Measurements from ENCODE around the gene MTCL3.

The MTCL3 gene

DNA sequence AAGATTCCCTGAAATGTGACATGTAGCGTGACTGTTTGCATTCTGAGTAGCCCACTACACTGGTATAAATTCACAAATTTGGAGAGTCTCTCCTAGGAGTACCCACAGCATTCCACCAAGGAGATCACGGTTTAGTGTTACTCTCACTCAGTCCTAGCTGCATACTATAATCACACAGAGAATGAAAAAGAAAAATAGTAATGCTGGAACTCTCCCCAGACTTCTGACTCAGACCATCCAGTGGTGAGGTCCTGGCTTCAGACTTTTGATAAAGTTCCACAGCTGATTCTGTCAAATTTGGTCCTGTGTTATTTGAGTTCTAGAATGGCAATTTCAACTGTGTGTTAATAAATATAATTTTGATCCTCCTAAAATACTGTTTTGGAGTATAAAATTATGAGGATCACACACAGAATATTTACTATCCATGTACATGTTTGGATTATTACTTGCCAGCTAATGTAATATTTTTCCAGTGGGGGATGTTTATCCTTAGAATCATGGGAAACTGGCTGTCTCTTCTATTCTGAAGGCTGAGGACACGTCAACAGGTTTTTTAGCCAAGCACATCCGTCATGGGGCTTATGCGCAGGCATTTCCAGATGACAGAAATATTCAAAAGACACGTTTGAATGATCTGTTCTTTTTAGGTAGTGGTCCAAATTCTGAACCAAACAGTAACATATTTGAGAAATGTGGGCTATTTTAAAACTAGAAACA lies 54.8 kb downstream of the MTCL3 start:
- no peak for DNase-seq
- H3K9me3 Mint-ChIP-seq, result no peaks in the 10 kb centered on the region
- H3K27ac Mint-ChIP-seq, result no peak overlapping the region
- no peaks in the 10 kb centered on the region for H3K4me1 Mint-ChIP-seq (ENCODE audit: low read depth)
- no peaks in the 10 kb centered on the region for H3K36me3 Mint-ChIP-seq (ENCODE audit: low read depth)
- CTCF ChIA-PET, result interaction anchor here (0.6 to 6.5 kb wide), 7 partner anchors 30 to 160 kb away, joined by 3 to 83 read pairs (median 7); no protein-coding TSS in a partner anchor
- no peak overlapping the region for H3K4me3 Mint-ChIP-seq
- intact Hi-C loops (cut with micrococcal nuclease), result loop anchor here (1.0 kb wide), 1 partner anchor 278 kb away; no protein-coding TSS in a partner anchor
- no peaks in the 10 kb centered on the region for H3K27me3 Mint-ChIP-seq (ENCODE audit: low read depth)

DNA sequence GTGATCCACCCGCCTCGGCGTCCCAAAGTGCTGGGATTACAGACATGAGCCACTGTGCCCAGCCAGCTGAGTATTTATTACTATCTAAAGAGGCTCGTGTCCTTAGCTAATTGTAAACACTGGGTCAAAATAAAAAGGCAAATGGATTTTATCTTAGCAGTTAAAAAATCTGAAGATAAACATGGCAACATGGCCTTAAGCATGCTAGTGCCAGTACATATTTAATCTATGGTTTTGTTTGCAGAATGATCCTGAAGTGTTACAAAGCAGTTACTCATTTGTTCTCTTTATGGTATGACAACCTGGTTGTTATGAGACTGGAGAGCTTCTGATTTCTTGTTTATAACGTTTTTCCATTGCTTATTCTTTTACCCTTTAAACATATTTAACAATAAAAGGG lies 56.1 kb downstream of the MTCL3 start:
- H3K27ac Mint-ChIP-seq, result no peak overlapping the region
- CTCF ChIA-PET, result interaction anchor here (1.2 to 6.5 kb wide), 7 partner anchors 54 to 159 kb away, joined by 4 to 83 read pairs (median 7); partner anchors contain the start of gene MTCL3
- H3K4me1 Mint-ChIP-seq (ENCODE audit: low read depth), result no peaks in the 10 kb centered on the region
- H3K27me3 Mint-ChIP-seq (ENCODE audit: low read depth), result no peaks in the 10 kb centered on the region
- no peak overlapping the region for H3K4me3 Mint-ChIP-seq
- H3K9me3 Mint-ChIP-seq, result no peaks in the 10 kb centered on the region
- H3K36me3 Mint-ChIP-seq (ENCODE audit: low read depth), result no peaks in the 10 kb centered on the region
- intact Hi-C loops (cut with micrococcal nuclease), result no loop called here
- no peak for DNase-seq

DNA sequence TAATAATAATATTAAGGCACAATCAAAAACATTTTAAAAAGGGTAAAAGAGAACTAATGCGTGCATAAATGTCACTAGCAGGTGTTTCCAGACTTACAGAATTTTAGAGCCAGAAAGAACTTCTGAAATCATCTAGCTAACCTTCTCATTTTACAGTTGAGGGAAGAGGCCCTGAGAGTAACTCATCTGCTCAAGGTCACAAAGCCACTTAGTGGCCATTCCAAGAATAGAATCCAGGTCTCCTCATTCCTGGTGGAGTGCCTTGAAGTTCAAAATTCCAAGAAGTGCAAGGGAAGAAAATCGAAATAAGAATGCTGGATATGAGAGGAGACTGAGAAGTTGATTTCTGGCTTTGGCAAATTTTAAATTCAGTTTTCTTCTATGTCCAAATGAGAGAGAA lies 56.8 kb downstream of the MTCL3 start:
- Mint-ChIP-seq H3K4me1 (ENCODE audit: low read depth) (no peaks in the 10 kb centered on the region), H3K9me3 (no peaks in the 10 kb centered on the region), H3K36me3 (ENCODE audit: low read depth) (no peaks in the 10 kb centered on the region), H3K4me3 (no peak overlapping the region), H3K27me3 (ENCODE audit: low read depth) (no peaks in the 10 kb centered on the region), H3K27ac (no peak overlapping the region)
- CTCF ChIA-PET, result interaction anchor here (1.2 to 6.5 kb wide), 6 partner anchors 54 to 158 kb away, joined by 4 to 83 read pairs (median 8); partner anchors contain the start of gene MTCL3
- intact Hi-C loops (cut with micrococcal nuclease), result no loop called here
- no peak for DNase-seq

DNA sequence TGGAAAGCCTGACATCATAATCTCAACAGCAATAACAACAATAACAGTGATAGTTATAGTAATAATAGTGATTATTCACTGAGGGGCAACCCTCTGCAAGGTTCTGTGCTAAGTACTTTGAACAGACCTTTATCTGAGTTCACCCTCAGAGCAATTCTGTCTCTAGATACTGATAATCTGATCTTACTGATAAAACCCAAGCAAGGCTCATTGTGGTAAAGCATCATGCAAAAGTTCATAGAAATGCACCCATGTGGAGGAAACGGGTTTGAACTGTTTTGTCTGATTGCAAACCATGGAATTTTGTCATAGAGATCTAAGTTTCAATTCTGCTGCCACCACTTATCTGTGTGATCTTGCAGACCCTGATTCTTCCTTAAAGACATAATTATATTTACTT lies 58.7 kb downstream of the MTCL3 start:
- no peaks in the 10 kb centered on the region for H3K27me3 Mint-ChIP-seq (ENCODE audit: low read depth)
- H3K27ac Mint-ChIP-seq, result no peak overlapping the region
- no peaks in the 10 kb centered on the region for H3K36me3 Mint-ChIP-seq (ENCODE audit: low read depth)
- no peak overlapping the region for H3K4me3 Mint-ChIP-seq
- H3K9me3 Mint-ChIP-seq, result no peaks in the 10 kb centered on the region
- CTCF ChIA-PET, result interaction anchor here (1.9 to 2.2 kb wide), 2 partner anchors 56 to 78 kb away, joined by 10 to 12 read pairs; no protein-coding TSS in a partner anchor
- DNase-seq, result no peak
- intact Hi-C loops (cut with micrococcal nuclease), result no loop called here
- H3K4me1 Mint-ChIP-seq (ENCODE audit: low read depth), result no peaks in the 10 kb centered on the region

DNA sequence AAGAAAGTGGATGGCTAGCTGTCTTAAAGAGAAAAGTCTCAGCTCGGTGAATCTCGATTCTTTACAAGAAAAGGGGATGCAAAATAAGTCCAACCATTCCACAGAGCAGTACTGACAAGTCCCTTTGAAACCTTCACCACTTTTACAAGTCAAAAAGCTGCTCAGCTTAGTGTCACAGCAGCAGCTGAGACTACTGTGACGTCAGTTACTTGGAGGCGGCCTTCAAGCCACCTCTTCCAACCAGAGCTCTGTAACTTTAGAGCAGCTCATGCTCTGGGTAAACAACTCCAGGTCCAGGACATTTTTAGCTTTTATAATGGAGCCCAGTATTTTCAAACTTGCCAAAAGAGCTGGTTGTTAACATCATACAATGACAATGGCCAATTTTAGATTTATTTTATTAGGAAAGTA lies 59.9 kb downstream of the MTCL3 start, which contains the start of gene KIAA0408:
Gene KIAA0408 (minus strand): TSS at position 159 of the 411 bp plus-strand sequence. CDS start 5,408 bp downstream, outside the sequence.
- DNase-seq, result no peak
- CTCF ChIA-PET, result interaction anchor here (0.7 to 2.2 kb wide), 4 partner anchors 11 to 80 kb away, joined by 3 to 12 read pairs (median 6); no protein-coding TSS in a partner anchor
- Mint-ChIP-seq H3K27me3 (ENCODE audit: low read depth) (no peaks in the 10 kb centered on the region), H3K27ac (no peak within 1 kb of the TSS), H3K4me3 (no peak within 1 kb of the TSS), H3K36me3 (ENCODE audit: low read depth) (no peaks in the 10 kb centered on the region), H3K4me1 (ENCODE audit: low read depth) (no peaks in the 10 kb centered on the region), H3K9me3 (no peaks in the 10 kb centered on the region)
- intact Hi-C loops (cut with micrococcal nuclease), result no loop called here

DNA sequence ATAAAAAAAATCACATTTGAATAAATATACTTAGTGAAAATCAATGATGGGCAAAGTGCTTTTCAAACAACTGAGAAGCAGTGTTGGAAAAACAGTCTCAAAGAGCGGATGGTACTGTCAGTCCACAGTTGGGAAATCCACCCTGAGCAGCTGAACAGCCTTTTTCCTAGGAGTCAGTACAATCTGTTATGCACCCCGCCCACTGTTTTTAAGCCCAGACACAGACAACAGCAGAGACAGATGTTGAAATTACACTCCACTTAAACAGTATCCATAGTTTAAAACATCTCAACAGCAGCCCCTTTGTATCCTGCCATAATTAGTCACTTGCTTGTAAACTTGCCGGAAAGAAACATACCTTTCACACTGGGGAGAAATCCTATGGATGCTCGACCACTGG lies 60.3 kb downstream of the MTCL3 start:
- H3K27ac Mint-ChIP-seq, result no peak overlapping the region
- intact Hi-C loops (cut with micrococcal nuclease), result no loop called here
- no peaks in the 10 kb centered on the region for H3K27me3 Mint-ChIP-seq (ENCODE audit: low read depth)
- H3K36me3 Mint-ChIP-seq (ENCODE audit: low read depth), result no peaks in the 10 kb centered on the region
- no peaks in the 10 kb centered on the region for H3K9me3 Mint-ChIP-seq
- no peak for DNase-seq
- no peak overlapping the region for H3K4me3 Mint-ChIP-seq
- CTCF ChIA-PET, result interaction anchor here (0.7 to 2.2 kb wide), 4 partner anchors 11 to 80 kb away, joined by 3 to 12 read pairs (median 6); no protein-coding TSS in a partner anchor
- no peaks in the 10 kb centered on the region for H3K4me1 Mint-ChIP-seq (ENCODE audit: low read depth)

DNA sequence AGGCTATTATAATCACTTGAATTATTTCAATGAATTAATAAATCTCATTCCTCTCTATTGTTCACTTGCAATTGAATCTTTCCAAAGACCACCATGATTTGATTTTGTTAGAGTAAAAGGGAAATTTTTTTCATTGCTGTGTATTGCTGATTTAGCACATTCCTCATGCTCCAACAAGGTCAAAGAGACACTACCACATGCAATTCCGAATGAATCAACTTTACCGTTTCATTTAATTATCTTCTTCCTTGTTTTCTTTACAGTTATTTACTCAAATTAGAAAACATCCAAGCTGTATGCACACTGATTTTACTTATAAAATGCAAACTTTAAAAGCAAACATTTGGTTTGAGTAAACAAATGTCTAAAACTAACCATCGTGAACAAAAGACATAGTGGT lies 60.9 kb downstream of the MTCL3 start:
- CTCF ChIA-PET, result interaction anchor here (0.9 kb wide), 1 partner anchor 80 kb away, joined by 3 read pairs; no protein-coding TSS in a partner anchor
- Mint-ChIP-seq H3K4me3 (no peak overlapping the region), H3K9me3 (no peaks in the 10 kb centered on the region), H3K27ac (no peak overlapping the region), H3K4me1 (ENCODE audit: low read depth) (no peaks in the 10 kb centered on the region), H3K36me3 (ENCODE audit: low read depth) (no peaks in the 10 kb centered on the region), H3K27me3 (ENCODE audit: low read depth) (no peaks in the 10 kb centered on the region)
- no peak for DNase-seq
- intact Hi-C loops (cut with micrococcal nuclease), result no loop called here

DNA sequence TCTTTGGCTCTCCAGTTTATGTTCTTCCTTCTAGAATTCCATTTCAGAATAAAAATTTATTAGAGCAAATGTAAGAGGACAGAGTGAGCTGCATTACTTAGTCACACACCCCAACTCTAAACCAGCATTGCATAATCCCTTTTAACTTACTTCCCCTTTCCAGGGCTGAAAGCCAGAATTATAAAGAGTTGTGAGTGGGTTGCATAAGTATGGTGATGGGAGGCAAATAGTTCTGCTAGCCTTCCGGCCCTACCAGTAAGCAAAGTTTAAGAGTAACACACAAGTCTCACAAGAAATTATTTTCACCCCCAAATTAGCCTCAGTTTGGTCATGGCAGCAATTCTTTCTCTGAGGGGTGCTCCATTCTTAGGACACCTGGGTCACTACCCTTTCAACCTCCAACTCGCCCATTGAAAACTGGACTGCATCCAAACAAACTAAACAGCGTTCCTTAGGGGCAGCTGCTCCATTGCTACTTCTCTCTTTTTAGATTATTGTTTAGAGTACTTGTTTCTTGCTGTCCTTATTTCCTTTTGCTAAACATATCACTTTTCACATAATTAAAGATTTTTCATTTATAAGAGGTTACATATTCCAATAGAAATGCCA lies 61.6 kb downstream of the MTCL3 start:
- no peak overlapping the region for H3K4me3 Mint-ChIP-seq
- CTCF ChIA-PET, result interaction anchor here (0.9 kb wide), 1 partner anchor 81 kb away, joined by 3 read pairs; no protein-coding TSS in a partner anchor
- H3K36me3 Mint-ChIP-seq (ENCODE audit: low read depth), result no peaks in the 10 kb centered on the region
- H3K9me3 Mint-ChIP-seq, result no peaks in the 10 kb centered on the region
- H3K27ac Mint-ChIP-seq, result no peak overlapping the region
- no peak for DNase-seq
- intact Hi-C loops (cut with micrococcal nuclease), result no loop called here
- H3K4me1 Mint-ChIP-seq (ENCODE audit: low read depth), result no peaks in the 10 kb centered on the region
- no peaks in the 10 kb centered on the region for H3K27me3 Mint-ChIP-seq (ENCODE audit: low read depth)

DNA sequence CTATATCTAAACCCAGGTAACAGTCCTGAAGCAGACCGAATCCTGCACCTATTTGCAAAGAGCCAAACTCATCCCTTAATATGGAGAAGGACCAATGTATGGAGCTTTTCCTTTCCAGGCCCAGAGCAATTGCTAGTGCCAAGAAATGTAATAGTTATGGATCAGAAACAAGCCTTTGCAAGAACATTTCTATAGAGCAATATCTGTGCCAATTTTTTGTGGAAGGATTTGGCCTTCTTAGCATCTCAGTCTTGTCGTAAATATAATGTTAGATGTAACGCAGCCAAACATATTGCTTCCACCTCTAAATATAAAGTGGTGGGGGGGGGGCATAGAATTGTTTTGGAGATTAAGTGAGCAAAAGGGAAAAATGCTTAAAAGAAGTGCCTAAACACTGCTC lies 62.7 kb downstream of the MTCL3 start:
- CTCF ChIA-PET, result no interaction called here
- no peak for DNase-seq
- Mint-ChIP-seq H3K9me3 (no peaks in the 10 kb centered on the region), H3K27ac (no peak overlapping the region), H3K36me3 (ENCODE audit: low read depth) (no peaks in the 10 kb centered on the region), H3K4me1 (ENCODE audit: low read depth) (no peaks in the 10 kb centered on the region), H3K4me3 (no peak overlapping the region), H3K27me3 (ENCODE audit: low read depth) (no peaks in the 10 kb centered on the region)
- intact Hi-C loops (cut with micrococcal nuclease), result no loop called here

DNA sequence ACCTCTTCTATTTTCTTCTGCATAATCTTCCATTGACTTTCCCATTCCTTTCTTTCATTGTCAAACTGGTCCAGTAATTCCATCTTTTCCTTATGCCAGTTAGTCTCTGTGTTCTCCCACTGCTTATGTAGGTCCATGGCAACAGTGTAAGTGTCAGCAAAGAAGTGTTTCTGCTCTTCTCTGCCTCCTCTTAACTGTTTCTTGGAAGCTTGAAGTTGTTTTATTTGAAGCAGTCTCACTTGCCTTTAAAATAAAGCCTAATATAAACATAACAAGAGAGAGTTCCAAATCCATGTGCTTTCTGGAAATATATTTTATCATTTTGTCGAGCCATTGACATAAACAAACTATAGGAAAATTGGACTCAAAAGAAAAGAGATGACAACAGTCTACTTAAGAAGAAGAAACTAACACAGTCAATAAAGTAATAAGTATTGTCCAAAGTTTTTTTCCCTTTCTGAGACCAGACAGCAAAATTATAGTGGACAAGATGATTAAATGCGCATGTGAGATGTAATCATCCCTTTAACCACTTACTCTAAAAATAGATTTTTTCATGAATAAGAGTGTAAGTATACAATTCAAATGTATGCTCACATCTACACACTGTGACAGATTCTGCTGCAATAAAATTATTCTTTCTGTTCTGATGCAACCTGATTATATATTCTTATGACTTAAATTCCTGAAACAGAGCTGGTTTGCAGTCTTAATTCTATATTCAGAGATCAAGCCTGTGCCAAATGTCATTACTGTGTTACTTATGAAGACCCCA lies 65.1 kb downstream of the MTCL3 start:
- Mint-ChIP-seq H3K27me3 (ENCODE audit: low read depth) (no peaks in the 10 kb centered on the region), H3K4me1 (ENCODE audit: low read depth) (no peaks in the 10 kb centered on the region), H3K4me3 (no peak overlapping the region), H3K9me3 (no peaks in the 10 kb centered on the region), H3K36me3 (ENCODE audit: low read depth) (no peaks in the 10 kb centered on the region), H3K27ac (no peak overlapping the region)
- CTCF ChIA-PET, result no interaction called here
- intact Hi-C loops (cut with micrococcal nuclease), result no loop called here
- no peak for DNase-seq

DNA sequence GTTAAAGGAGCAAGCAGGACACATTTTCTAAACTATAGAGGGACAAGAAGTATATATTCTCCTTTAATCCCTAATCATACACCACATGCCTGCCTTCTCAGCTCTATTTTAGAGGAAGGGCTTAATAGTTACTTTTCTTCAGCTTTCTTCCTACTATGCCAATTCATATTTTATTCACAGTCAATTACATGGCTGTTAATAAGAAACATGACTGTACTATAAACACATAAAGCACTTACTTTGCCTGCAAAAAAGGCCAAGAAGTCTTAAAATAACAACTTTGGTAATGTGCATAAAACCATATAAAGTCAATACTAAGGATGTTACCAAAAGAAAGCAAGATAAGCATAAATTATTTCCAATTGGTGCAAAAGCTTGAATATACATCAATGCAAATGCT lies 66.3 kb downstream of the MTCL3 start:
- Mint-ChIP-seq H3K9me3 (no peaks in the 10 kb centered on the region), H3K27me3 (ENCODE audit: low read depth) (no peaks in the 10 kb centered on the region), H3K4me1 (ENCODE audit: low read depth) (peaks cover 3% of the 10 kb centered on the region), H3K36me3 (ENCODE audit: low read depth) (no peaks in the 10 kb centered on the region), H3K27ac (no peak overlapping the region), H3K4me3 (no peak overlapping the region)
- intact Hi-C loops (cut with micrococcal nuclease), result no loop called here
- CTCF ChIA-PET, result interaction anchor here (0.5 to 1.0 kb wide), 2 partner anchors 13 to 63 kb away, joined by 3 read pairs; no protein-coding TSS in a partner anchor
- DNase-seq, result no peak

DNA sequence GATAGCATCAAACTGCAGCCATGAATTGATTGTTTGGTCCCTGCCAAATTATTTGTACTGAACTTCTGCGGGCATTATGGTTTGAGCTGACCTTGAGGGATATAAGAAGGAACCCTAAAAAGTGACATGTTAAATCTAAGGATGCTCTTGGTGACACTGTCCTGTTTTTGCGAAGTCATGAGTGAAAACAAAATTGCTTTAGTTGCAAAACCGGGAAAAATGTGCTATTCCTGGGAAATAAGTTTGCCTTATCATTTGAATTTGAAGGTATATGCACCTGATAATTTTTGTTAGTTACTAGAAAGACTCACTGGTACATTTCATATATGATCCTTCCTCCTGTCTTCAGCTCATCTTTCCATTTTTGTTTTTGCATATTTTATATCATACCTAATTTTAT lies 67.7 kb downstream of the MTCL3 start:
- Mint-ChIP-seq H3K27ac (no peak overlapping the region), H3K4me3 (no peak overlapping the region), H3K27me3 (ENCODE audit: low read depth) (no peaks in the 10 kb centered on the region), H3K4me1 (ENCODE audit: low read depth) (peaks cover 10% of the 10 kb centered on the region), H3K9me3 (no peaks in the 10 kb centered on the region), H3K36me3 (ENCODE audit: low read depth) (peaks cover 3% of the 10 kb centered on the region)
- no peak for DNase-seq
- CTCF ChIA-PET, result interaction anchor here (0.7 kb wide), 1 partner anchor 24 kb away, joined by 3 read pairs; no protein-coding TSS in a partner anchor
- intact Hi-C loops (cut with micrococcal nuclease), result no loop called here

All from activated naive CD4-positive, alpha-beta T cell treated with anti-CD3 and anti-CD28 coated beads for 36 hours (primary cell).